H1 (cell line): Measurements from ENCODE around the gene CSRP3. TPM values are rescaled to one million over a fixed set of nuclear protein-coding genes. Genes with fewer than 3 reads are reported as not detected.

Experiments
- CTCF ChIA-PET: fragments of 300-600 bp; sonication (Branson Sonifier 250); formaldehyde crosslinking; loops from one replicate; lab custom pipeline; 2021; ENCODE audit not compliant: partially characterized antibody; lab: Charles Lee
- POLR2A ChIA-PET: fragments of 300-600 bp; sonication (Branson Sonifier 250); formaldehyde crosslinking; loops from one replicate; lab custom pipeline; 2021; ENCODE audit warnings: inconsistent platforms; ENCODE audit not compliant: partially characterized antibody; lab: Charles Lee
- DNase-seq, 2 experiments: peaks; one replicate each; pipeline versions ENCODE4 v3.0.0 to v3.0.0-alpha.2; 2010 to 2022; ENCODE audit warnings: low spot score in 2 of 2, low read depth in 1 of 2, mixed read lengths in 1 of 2
- FAIRE-seq: peaks from 2 replicates; lab custom pipeline; 2011; peaks lifted over from hg19 to GRCh38; lab: Jason Lieb, UNC
- H2AFZ ChIP-seq: 2 replicates; pipeline ENCODE4 v1.8.1; 2012; ENCODE audit warnings: low read length, inconsistent platforms
- H2AK5ac ChIP-seq: 2 replicates; pipeline ENCODE4 v1.6.1; 2013; ENCODE audit warnings: low read depth, low read length
- H2BK120ac ChIP-seq: replicated peaks from 2 replicates; pipeline ENCODE3; 2013; ENCODE audit warnings: low read depth, low read length, inconsistent platforms
- H2BK12ac ChIP-seq: 2 replicates; pipeline ENCODE4 v1.6.1; 2013; ENCODE audit warnings: low read depth, low read length
- H2BK15ac ChIP-seq: 2 replicates; pipeline ENCODE4 v1.6.1; 2013; ENCODE audit warnings: low read length
- H2BK20ac ChIP-seq: 2 replicates; pipeline ENCODE4 v1.6.1; 2013; ENCODE audit warnings: low read length
- H2BK5ac ChIP-seq: 2 replicates; pipeline ENCODE4 v1.6.1; 2013; ENCODE audit warnings: low read depth, low read length
- H3K14ac ChIP-seq: 2 replicates; pipeline ENCODE4 v1.6.1; 2013; ENCODE audit warnings: inconsistent platforms; ENCODE audit not compliant: insufficient read length
- H3K18ac ChIP-seq: 2 replicates; pipeline ENCODE4 v1.6.1; 2013; ENCODE audit warnings: low read length; ENCODE audit errors: extremely low read depth
- H3K23ac ChIP-seq: 2 replicates; pipeline ENCODE4 v1.6.1; 2013; ENCODE audit warnings: inconsistent platforms; ENCODE audit not compliant: insufficient read length
- H3K23me2 ChIP-seq: 2 replicates; pipeline ENCODE4 v1.6.1; 2013; ENCODE audit warnings: low read depth, low read length
- H3K27ac ChIP-seq: 2 replicates; pipeline ENCODE4 v1.6.1; 2011; ENCODE audit warnings: low read depth, low read length, inconsistent platforms
- H3K27me3 ChIP-seq, 4 experiments: replicated peaks in 1 of 4; 1 replicate in 1 of 4; 2 replicates in 3 of 4; pipeline versions ENCODE4 v1.6.1 to v1.8.1; 2011 to 2013; ENCODE audit warnings: low read length in 3 of 4, mild to moderate bottlenecking in 3 of 4, inconsistent platforms in 2 of 4, mixed read lengths in 2 of 4, moderate library complexity in 1 of 4; ENCODE audit not compliant: control insufficient read depth in 3 of 4, insufficient read depth in 3 of 4; ENCODE audit errors: extremely low read depth in 1 of 4
- H3K36me3 ChIP-seq, 4 experiments: 2 replicates each; pipeline versions ENCODE4 v1.6.1 to v1.8.1; 2011 to 2013; ENCODE audit warnings: mild to moderate bottlenecking in 4 of 4, low read length in 3 of 4, moderate library complexity in 2 of 4, control low read depth in 1 of 4, inconsistent platforms in 1 of 4; ENCODE audit not compliant: insufficient read depth in 4 of 4, control insufficient read depth in 2 of 4
- H3K4ac ChIP-seq: replicated peaks from 2 replicates; pipeline ENCODE3; 2013; ENCODE audit warnings: low read length, low read depth, mixed read lengths, inconsistent platforms; ENCODE audit not compliant: insufficient read length
- H3K4me1 ChIP-seq, 4 experiments: replicated peaks in 1 of 4; 1 replicate in 1 of 4; 2 replicates in 3 of 4; pipeline versions ENCODE4 v1.6.1 to v1.8.1; 2011 to 2013; ENCODE audit warnings: low read length in 3 of 4, inconsistent platforms in 2 of 4, mixed read lengths in 1 of 4; ENCODE audit not compliant: insufficient read depth in 4 of 4, control insufficient read depth in 3 of 4
- H3K4me2 ChIP-seq, 2 experiments: 2 replicates each; pipeline versions ENCODE4 v1.6.1 to v1.8.1; 2011 to 2013; ENCODE audit warnings: low read depth in 2 of 2, low read length in 2 of 2, control low read depth in 1 of 2, inconsistent platforms in 1 of 2, mild to moderate bottlenecking in 1 of 2; ENCODE audit not compliant: insufficient read depth in 1 of 2
- H3K4me3 ChIP-seq, 4 experiments: fragments of 200-600, 300-600 bp in 1 of 4; sonication (generic), shearing (Covaris generic), sonication (Bioruptor Twin) in 1 of 4; 2 replicates each; pipeline versions ENCODE4 v1.5.1 to v1.8.1; 2011 to 2016; ENCODE audit warnings: low read length in 4 of 4, low read depth in 3 of 4, control low read depth in 2 of 4, inconsistent platforms in 2 of 4, mild to moderate bottlenecking in 2 of 4, mixed read lengths in 1 of 4, moderate library complexity in 1 of 4; ENCODE audit not compliant: insufficient read depth in 2 of 4; ENCODE audit errors: extremely low read depth in 1 of 4
- H3K56ac ChIP-seq: replicated peaks from 2 replicates; pipeline ENCODE3; 2013; ENCODE audit warnings: low read depth, mild to moderate bottlenecking, mixed read lengths, low read length, inconsistent platforms; ENCODE audit not compliant: insufficient read length
- H3K79me1 ChIP-seq: 2 replicates; pipeline ENCODE4 v1.6.1; 2013; ENCODE audit warnings: low read depth, low read length, control low read depth
- H3K79me2 ChIP-seq, 2 experiments: 2 replicates each; pipeline versions ENCODE4 v1.6.1 to v1.8.1; 2012 to 2013; ENCODE audit warnings: low read length in 2 of 2, mild to moderate bottlenecking in 2 of 2, inconsistent platforms in 1 of 2; ENCODE audit not compliant: insufficient read depth in 2 of 2, control insufficient read depth in 1 of 2
- H3K9ac ChIP-seq, 4 experiments: replicated peaks in 1 of 4; 1 replicate in 1 of 4; 2 replicates in 3 of 4; pipeline versions ENCODE4 v1.6.1 to v1.8.1; 2011 to 2013; ENCODE audit warnings: low read depth in 3 of 4, low read length in 3 of 4, control low read depth in 2 of 4, mild to moderate bottlenecking in 2 of 4, moderate library complexity in 2 of 4, inconsistent platforms in 1 of 4; ENCODE audit errors: extremely low read depth in 1 of 4
- H3K9me3 ChIP-seq, 2 experiments: 2 replicates each; pipeline versions ENCODE4 v1.6.1 to v1.8.1; 2012 to 2013; ENCODE audit warnings: mild to moderate bottlenecking in 2 of 2, moderate library complexity in 2 of 2, control low read depth in 1 of 2, inconsistent platforms in 1 of 2, low read depth in 1 of 2, low read length in 1 of 2, mixed read lengths in 1 of 2; ENCODE audit not compliant: insufficient read depth in 2 of 2
- H4K20me1 ChIP-seq, 2 experiments: replicated peaks in 1 of 2; 2 replicates each; pipeline versions ENCODE3 to v1.8.1; 2011 to 2013; ENCODE audit warnings: inconsistent platforms in 2 of 2, low read length in 2 of 2, mild to moderate bottlenecking in 1 of 2; ENCODE audit not compliant: insufficient read depth in 2 of 2, control insufficient read depth in 1 of 2
- H4K5ac ChIP-seq: 2 replicates; pipeline ENCODE4 v1.6.1; 2013; ENCODE audit warnings: low read length, low read depth, mixed read lengths, inconsistent platforms; ENCODE audit not compliant: insufficient read length
- H4K8ac ChIP-seq: 2 replicates; pipeline ENCODE4 v1.8.0; 2013; ENCODE audit warnings: mild to moderate bottlenecking, moderate library complexity, low read length, inconsistent platforms; ENCODE audit not compliant: insufficient read depth; ENCODE audit errors: extremely low read depth
- H4K91ac ChIP-seq: replicated peaks from 2 replicates; pipeline ENCODE3; 2013; ENCODE audit warnings: low read length, mixed read lengths, inconsistent platforms; ENCODE audit not compliant: insufficient read length
- CREB1 ChIP-seq: IDR thresholded peaks from 2 replicates; pipeline ENCODE4 v1.6.1; 2012; ENCODE audit warnings: inconsistent platforms
- EGR1 ChIP-seq: IDR thresholded peaks from 2 replicates; pipeline ENCODE4 v1.6.1; 2011; ENCODE audit warnings: low read depth, low read length, borderline replicate concordance
- NANOG ChIP-seq: IDR thresholded peaks from 2 replicates; pipeline ENCODE4 v1.6.1; 2011; ENCODE audit warnings: low read length, low read depth, mild to moderate bottlenecking, inconsistent platforms; ENCODE audit not compliant: insufficient read depth, poor library complexity, severe bottlenecking
- SP2 ChIP-seq: IDR thresholded peaks from 2 replicates; pipeline ENCODE4 v1.6.1; 2012; ENCODE audit warnings: mild to moderate bottlenecking, low read length, inconsistent platforms
- WGBS, 2 experiments: shearing (Covaris generic) in 1 of 2; methylation state at CpG; one replicate each; pipeline versions ENCODE4 v1.1.6 to v1.1.7; 2013 to 2015; ENCODE audit warnings: low lambda C conversion rate in 2 of 2, mixed read lengths in 2 of 2, inconsistent platforms in 1 of 2, low coverage in 1 of 2, missing lambda C conversion rate in 1 of 2; ENCODE audit not compliant: insufficient replicate concordance in 2 of 2, insufficient coverage in 1 of 2, insufficient read length in 1 of 2; ENCODE audit errors: extremely low coverage in 1 of 2, missing lambda C conversion rate in 1 of 2; 5-methylcytosine and 5-hydroxymethylcytosine counted together
- polyA plus RNA-seq, 7 experiments: library from polyadenylated mRNA; depleted of rRNA in 3 of 7; stranded (reverse) in 5 of 7; unstranded in 2 of 7; fragments of >200 nt in 5 of 7; fragments of 200-250 nt in 2 of 7; gene quantifications; 1 replicate in 5 of 7; 2 replicates in 1 of 7; 4 replicates in 1 of 7; pipeline versions ENCODE4 v1.2.1 to v1.2.3, GENCODE V29; 2011 to 2013; ENCODE audit warnings: missing spikeins in 2 of 7, mixed read lengths in 2 of 7
- total RNA-seq: library from RNA; stranded (reverse); fragmentation: NEBNext Ultra II Directional; extraction: Animal tissue kit (Norgen Biotek cat#: 25700); gene quantifications from 2 replicates; pipeline ENCODE4 v1.2.1, GENCODE V29; 2021

Gene CSRP3
- total and polyA plus RNA-seq, 2 of the 8 experiments (the other 6 are each of a cell fraction or from before 2014, with no cell fraction given), result not detected

DNA sequence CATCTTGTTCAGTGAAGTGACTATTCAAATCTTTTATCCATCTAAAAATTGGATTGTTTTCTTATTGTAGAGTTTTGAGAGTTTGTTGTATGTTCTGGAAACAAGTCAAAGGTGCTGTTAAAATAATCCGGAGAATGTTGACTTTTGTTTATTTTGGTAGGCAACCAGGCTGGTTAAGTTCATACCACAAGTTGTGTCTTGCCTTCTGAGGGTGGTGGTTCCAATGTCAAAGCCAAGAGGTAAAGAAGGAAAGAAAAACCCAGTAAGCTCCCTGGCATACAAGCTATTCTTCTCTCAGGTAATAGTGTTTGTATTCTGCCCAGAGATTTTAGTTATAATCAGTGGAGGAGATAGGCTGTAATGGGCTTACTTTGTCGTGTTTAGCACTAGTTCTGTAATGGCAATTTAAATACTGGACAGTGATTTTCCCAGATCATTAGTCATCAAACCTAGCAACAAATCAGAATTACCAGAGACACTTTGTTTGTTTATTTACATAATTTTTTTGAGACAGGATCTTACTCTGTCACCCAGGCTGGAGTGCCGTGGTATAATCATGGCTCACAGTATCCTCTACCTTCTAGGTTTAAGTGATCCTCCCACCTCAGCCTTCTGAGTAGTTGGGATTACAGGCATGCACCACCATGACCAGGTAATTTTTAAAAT, 15.1 kb upstream of the CSRP3 start:
- H2AK5ac ChIP-seq, result no peak overlapping the region
- no peaks in the 10 kb centered on the region for H3K36me3 ChIP-seq
- no peak overlapping the region for H2AFZ ChIP-seq
- H3K79me2 ChIP-seq, result no peaks in the 10 kb centered on the region
- H3K4me1 ChIP-seq, result peaks cover 0 to 3% (median 0%) of the 10 kb centered on the region in 4 experiments; a peak in 1 of 7 replicates
- H3K79me1 ChIP-seq, result no peaks in the 10 kb centered on the region
- H2BK12ac ChIP-seq, result no peak overlapping the region
- H3K4me3 ChIP-seq, result no peak overlapping the region
- no peak overlapping the region for H3K56ac ChIP-seq
- H3K23ac ChIP-seq, result no peak overlapping the region
- H3K27me3 ChIP-seq, result no peaks in the 10 kb centered on the region
- DNase-seq (no peak), FAIRE-seq (no peak)
- H3K23me2 ChIP-seq, result no peaks in the 10 kb centered on the region
- H3K4me2 ChIP-seq, result no peak overlapping the region
- no peak overlapping the region for H4K91ac ChIP-seq
- H3K9ac ChIP-seq, result no peak overlapping the region
- no peak overlapping the region for H3K27ac ChIP-seq
- H2BK120ac ChIP-seq, result no peak overlapping the region
- H2BK20ac ChIP-seq, result no peak overlapping the region
- no peak overlapping the region for H3K18ac ChIP-seq
- no peak overlapping the region for H3K14ac ChIP-seq
- TF ChIP-seq SP2 (no peak), EGR1 (no peak), CREB1 (no peak), NANOG (no peak)
- CTCF ChIA-PET, result interaction anchor here (2.0 kb wide), 1 partner anchor 146 kb away, joined by 5 read pairs; no protein-coding TSS in a partner anchor
- no peak overlapping the region for H4K5ac ChIP-seq
- no peak overlapping the region for H4K8ac ChIP-seq
- WGBS, 2 experiments, result 60% methylated on average over 3 of the region's 3 CpGs; no CpG with 5 or more reads in 1 of the 2 experiments
- POLR2A ChIA-PET, result interaction anchor here (0.8 kb wide), 1 partner anchor 9 kb away, joined by 3 read pairs; no protein-coding TSS in a partner anchor
- H4K20me1 ChIP-seq, result no peaks in the 10 kb centered on the region
- no peak overlapping the region for H2BK5ac ChIP-seq
- H2BK15ac ChIP-seq, result no peak overlapping the region
- no peaks in the 10 kb centered on the region for H3K9me3 ChIP-seq
- no peak overlapping the region for H3K4ac ChIP-seq
